NCI-H146 treated with DMSO at 0.1 percent for 48 hours (cell line): ENCODE results near the gene ZDHHC12.
A peak's percentile ranks its signal among the peaks of the same experiment; 100 is the strongest.

Experiments used
- DNase-seq: peaks from one replicate; lab custom pipeline; 2025; ENCODE audit not compliant: unreplicated experiment; lab: John Stamatoyannopoulos, UW

The ZDHHC12 gene

DNA sequence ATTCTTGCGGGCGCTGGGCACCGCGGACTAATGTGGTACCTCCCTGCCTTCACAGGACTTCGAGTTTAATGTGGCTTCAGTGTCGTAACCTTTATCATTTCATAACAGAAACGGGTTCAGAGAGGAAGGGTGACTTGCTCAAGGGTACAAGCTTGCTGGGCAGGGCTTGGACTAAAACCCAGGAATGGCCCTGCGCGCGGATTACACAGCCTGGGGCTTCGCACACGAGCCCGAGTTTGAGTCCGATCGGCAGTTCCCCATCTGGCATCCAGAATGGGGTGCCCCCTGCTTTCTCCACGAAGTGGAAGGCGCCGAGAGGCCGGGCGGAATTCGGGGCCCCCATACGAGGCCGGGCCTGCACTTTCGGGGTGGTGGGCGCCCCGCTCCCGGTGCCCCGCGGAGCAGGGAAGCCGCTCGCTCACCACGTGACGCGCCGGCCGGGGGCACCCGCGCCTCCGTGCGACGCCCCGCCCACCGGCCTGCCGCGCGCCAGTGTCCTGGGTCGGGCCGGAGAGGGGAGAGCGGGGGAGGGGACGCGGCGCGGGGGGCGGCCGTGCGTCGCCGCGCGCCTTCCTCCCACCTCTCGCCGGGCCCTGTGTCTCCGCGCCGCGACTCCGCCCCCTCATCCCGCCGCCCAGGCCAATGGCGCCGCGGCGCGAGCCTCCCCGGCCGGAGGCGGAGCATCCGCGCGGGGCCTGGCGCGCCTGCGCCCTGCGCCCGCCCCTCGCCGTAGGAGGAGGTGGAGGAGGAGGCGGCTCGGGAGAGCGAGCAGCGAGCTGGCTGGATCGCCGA is 35.2 kb downstream of the ZDHHC12 start, which contains the start of gene SET:
Gene SET (plus strand): TSS at position 722 of the 792 bp plus-strand sequence. CDS start 361 bp downstream, outside the sequence.
- peak; percentile 60 for DNase-seq

DNA sequence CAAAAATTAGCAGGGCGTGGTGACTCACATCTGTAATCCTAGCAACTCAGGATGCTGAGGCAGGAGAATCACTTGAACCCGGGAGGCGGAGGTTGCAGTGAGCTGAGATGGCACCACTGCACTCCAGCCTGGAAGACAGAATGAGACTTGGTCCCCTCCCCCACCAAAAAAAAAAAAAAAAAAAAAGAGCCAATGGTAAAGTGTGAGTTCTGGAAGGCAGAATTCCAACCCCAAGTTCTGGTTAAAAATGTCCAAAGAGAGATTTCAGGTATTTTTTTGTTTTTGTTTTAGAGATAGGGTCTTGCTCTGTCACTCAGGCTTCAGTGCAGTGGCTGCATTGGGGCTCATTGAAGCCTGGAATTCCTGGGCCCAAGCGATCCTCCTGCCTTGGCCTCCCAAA is 36.5 kb downstream of the ZDHHC12 start:
- no peak for DNase-seq

DNA sequence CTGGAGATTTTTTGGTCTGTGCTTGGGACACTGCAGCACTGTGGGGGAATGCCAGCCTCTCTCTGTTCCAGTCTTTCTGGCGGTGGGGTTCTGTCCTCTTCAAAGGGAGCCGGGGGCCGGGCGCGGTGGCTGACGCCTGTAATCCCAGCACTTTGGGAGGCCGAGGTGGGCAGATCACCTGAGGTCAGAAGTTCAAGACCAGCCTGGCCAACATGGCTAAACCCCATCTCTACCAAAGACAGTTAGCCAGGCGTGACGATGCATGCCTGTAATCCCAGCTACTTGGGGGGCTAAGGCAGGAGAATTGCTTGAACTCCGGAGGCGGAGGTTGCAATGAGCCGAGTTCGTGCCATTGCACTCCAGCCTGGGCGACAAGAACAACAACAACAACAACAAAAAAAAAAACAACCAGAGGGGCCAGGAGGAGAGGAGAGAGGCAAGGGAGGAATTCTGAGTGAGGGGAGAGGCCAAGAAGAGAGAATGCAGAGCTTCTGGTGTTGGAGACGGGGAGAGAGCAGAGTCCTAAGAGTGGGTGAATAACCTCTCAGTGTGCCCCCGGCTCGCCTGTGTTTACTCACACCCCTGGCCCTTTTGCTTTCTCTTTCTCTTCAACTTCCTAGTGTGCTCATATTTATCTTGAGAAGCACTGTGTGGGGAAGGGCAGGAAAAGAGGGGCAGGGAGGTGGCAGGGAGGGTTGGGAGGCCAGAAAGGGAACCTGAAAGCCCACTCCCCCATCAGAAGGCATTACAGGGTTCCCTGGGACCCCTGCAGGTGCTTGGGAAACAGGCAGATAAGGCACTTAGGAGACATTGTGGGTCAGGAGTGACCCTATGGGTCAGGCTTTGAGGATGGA is 38.1 kb downstream of the ZDHHC12 start:
- DNase-seq = no peak

DNA sequence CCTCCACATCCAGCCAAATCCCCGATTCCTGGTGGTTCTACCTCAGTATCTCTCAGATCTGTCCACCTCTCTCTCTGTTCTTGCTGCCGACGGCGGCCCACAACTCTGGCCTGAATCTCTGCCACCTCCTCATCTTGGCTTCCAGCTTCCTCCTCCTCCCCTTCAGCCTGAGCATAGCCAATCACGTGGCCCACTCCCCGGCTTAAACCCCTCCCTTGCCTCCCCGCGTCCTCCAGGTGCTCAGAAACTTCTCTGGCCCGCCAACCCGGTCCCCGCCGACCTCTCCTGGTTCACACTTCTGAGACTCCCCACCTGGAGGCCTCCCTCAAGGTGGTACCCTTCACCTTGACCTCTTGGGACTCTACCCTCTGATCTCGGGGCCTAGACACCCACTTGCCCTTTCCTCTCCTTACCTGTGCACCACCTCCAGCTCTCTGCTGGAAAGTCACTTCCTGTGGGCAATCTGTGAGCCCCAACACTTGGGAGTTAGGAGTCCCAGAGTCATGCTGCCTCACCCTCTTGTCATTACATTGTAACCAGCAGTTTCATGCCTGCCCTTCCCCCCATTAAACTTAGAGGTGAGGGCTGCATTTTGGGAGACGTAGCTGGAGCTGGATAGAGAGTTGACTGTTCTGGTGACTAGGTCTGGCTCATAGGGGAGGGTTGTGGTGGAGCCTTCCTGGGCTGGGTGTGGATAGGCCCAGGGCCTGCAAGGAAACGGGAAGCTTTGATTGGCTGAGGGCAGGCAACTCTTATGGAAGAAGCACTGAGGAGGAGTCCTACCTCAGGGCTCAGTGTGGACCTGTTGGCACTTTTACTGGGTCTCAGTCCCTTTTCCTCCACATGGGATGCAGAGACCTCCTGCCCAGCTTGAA is 39.4 kb downstream of the ZDHHC12 start:
- DNase-seq = peak; percentile 59

DNA sequence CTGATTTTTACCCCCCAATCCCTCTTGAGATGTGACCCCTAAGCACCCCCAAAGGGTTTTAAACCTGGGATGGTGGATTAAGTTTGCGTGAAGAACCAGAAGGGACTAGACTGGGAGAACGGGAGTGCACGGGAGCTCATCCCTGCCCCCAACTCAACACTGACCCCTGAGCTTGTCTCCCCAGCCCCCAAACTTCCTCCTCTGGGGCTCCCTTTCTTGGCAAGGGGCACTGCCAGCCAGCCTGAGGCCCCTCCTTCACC is 39.9 kb downstream of the ZDHHC12 start:
- DNase-seq = no peak

DNA sequence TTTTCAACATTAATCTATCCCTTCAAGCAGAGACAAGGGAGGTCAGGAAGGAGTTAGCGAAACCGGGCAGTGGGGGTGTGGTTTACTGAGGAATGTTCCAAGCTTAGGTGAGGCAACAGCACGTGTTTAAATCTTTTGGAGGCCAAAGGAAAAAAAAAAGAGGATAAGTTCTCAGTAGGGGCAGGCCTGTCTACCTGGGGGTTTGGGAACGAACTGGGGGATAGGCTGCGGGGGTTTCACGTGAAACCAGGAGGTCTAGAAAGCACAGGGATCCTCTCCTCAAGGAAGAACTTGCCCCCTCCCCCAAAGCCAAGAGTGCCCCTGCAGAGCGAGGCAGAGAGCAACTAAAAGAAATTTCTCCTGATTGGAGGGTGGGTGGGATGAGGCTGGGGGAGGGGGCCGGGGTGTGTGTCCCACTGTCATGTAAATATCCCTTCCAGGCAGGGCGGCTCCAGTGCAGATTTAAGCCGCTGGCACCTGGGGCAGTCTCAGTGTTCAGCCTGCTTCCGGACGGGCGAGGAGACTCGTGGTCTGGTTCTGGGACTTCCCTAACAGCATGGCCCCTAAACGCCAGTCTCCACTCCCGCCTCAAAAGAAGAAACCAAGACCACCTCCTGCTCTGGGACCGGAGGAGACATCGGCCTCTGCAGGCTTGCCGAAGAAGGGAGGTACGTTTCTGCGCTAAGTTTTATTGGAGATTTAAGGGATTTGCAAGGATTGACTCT is 40.4 kb downstream of the ZDHHC12 start:
- peak; percentile 34 for DNase-seq

DNA sequence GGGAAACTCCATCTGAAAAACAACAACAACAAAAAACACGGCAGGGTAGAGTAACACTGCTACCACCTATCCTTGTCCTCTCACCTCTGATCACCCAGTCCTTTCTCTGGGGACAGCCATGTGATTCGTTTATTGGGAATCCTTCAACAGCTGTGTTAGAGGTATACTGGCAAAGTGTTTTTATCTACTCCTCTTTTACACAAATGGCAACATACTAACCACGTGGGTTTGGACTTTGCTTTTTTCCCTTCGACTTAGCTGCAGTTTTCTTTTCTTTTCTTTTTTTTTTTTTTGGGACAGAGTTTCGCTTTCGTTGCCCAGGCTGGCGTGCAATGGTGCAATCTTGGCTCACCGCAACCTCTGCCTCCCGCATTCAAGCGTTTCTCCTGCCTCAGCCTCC is 46.1 kb downstream of the ZDHHC12 start:
- no peak for DNase-seq

DNA sequence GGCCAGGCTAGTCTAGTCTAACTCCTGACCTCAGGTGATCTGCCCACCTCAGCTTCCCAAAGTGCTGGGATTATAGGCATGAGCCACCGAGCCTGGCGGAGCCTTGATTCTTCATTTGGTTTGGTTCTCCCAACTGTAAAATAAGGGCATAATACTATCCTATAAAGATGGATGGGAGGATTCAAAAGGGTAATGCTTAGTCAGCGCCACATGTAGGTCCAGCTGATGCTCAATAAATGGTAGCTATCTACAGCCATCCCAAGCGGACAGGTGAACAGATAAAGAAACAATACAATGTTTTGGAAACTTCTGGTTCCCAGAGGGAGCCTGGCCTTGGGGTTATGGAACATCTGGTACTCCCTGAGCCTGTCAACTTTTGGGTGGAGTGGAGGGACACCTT is 48.5 kb downstream of the ZDHHC12 start:
- DNase-seq = no peak
